GM19372 (cell line): ENCODE data around the gene JMJD7.
"Not testable (repeated sequence)": the region's sequence is repeated elsewhere in the genome, so short reads cannot be mapped to it uniquely, and the experiment has no call there.

Experiments
- ATAC-seq: cut with Tn5 transposase; IDR thresholded peaks from one replicate; pipeline ENCODE4 v1.9.1; 2021; ENCODE audit warnings: mild to moderate bottlenecking, low read depth, moderate library complexity; ENCODE audit not compliant: unreplicated experiment

The JMJD7 gene

DNA sequence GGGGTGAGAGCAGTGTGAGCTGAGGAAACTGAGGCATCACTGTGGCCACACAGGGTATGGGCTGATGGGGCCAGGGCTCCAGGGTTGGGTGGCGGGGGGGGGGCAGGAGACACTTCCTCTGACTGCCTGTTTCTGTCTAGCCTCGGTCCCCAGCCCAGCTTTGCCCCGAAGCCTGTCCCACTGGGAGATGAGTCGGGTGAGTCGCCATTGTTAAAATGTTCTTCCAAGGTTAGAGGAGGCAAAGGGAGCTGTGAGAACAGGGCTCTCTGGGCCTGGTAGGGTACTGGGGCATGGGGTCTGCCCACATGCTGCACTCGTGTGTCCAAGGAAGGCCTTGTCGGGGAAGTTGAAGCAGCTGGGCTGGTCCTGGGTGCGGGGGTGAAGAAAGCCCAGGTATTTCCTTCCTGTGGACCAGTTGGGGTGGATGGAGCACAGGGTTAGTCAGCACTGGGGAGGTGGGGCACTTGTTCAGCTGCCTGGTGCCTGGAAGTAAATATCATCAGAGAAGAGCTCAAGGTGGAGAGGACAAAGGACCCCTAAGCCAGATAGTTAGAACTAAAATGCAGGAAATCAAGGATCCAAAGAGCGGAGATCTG, 8.3 kb upstream of the JMJD7 start:
- ATAC-seq, result no peak

DNA sequence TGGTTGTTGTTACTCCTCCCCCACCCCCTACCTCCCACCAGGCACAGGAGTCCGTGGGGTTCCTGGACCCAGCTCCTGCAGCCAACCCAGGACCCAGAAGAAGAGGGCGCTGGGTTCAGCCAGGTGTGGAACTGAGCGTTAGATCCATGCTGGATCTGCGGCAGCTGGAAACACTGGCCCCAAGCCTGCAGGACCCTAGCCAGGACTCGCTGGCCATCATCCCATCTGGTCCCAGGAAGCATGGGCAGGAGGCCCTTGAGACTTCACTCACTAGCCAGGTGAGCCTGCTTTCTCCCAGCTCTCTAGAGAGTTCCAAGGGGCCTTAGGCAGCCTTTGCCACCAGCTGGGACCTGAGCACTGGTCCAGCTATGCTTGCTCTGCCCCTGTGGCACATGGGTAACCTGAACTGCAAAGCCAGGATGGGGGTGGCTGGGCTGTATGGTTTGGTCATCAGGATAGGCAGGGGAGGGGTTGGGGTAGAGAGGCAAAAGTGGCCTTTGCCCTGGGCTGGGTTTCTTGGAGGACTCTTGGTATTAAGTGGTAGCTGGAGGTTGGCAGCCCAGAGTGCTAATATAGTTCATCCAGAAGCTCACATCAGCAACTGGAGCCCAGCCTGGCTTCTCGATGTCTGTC, 7.0 kb upstream of the JMJD7 start:
- no peak for ATAC-seq

DNA sequence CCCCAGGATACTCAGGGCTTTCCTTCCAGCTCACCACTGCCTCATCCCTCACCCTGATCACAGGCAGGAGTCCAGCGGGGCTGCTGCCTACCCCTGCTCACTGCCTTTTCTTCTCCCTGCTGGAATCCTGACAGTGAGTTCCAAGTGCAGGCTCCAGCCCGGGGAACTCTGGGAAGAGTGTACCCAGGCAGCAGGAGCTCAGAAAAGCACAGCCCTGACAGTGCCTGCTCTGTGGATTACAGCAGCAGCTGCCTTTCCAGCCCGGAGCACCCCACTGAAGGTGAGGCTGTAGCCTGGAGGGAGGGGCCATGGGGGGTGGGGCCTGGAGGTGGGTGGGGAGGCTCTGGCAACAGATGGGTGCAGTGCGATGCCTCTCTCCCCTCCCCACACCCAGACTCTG, 6.1 kb upstream of the JMJD7 start:
- no peak for ATAC-seq

DNA sequence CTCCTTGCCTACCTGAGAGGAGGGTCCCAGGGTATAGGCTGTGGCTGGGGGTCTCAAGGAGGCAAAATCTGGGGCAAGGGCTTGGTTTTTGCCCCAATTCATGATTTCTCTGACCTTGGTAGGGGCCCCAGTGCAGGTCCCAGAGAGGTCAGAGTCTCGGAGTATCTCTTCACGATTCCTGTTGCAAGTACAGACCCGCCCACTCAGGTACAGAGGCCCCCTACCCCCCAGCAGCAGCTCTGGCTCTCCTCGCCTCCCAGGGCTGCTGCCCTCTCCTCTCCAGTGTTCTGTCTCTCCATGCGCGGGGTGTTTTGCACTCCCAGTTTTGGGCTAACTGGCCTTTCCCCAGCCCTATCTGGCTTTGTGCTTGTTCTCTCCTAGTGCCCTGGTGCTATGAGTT, 5.4 kb upstream of the JMJD7 start:
- ATAC-seq, result no peak

DNA sequence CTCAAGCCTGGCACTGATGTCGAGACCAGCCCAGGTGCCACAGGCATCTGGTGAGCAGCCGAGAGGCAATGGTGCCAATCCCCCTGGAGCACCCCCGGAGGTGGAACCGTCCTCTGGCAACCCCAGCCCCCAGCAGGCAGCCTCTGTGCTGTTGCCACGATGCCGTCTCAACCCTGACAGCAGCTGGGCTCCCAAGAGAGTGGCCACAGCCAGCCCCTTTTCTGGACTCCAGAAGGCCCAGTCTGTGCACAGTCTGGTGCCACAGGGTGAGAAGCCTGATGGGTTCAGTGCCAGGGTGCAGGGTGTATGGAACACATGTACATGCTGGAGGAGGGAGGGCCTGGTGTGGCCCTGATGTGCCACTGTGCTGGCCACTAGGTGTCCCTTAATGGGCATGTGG, 4.9 kb upstream of the JMJD7 start:
- no peak for ATAC-seq

DNA sequence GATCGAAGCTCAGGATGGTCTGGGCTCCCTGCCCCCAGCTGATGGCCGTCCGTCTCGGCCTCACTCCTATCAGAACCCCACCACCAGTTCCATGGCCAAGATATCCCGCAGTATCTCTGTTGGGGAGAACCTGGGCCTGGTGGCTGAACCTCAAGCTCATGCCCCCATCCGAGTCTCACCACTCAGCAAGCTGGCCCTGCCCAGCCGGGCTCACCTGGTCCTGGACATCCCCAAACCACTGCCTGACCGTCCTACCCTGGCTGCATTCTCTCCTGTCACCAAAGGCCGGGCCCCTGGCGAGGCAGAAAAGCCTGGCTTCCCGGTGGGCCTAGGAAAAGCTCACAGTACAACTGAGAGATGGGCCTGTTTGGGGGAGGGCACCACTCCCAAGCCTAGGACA, 4.4 kb upstream of the JMJD7 start:
- no peak for ATAC-seq

DNA sequence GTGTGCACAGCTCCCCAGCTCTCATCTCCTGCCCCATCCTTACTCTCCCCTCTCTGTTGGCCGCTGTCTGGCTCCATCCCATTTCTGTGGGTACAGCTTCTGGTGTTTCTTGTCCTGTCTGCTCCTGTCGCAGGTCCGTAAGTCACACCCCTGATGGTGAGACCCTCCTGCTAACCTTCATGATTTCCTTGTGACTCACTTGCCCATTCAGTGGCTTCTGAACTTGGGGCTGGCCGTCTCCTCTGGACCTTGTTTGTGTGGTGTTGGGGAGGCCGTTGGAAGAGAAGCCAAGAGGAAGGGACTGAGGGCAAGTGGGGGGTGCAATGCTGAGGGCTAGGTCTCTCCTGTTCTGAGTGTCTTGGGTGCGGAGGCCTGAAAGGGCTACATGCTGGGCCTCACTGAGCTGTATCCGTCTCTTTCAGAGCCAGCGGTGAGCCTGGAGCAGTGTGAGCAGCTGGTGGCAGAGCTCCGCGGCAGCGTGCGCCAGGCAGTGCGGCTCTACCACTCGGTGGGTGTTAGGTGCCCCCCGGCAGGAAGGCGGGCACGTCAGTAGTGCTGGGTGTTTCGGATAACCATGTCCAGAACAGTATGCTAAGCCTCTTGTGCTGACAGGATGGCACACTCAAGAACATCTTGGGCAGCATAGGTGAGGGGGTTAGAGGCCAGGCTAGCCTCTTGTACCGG, 3.7 kb upstream of the JMJD7 start:
- ATAC-seq, result no peak

DNA sequence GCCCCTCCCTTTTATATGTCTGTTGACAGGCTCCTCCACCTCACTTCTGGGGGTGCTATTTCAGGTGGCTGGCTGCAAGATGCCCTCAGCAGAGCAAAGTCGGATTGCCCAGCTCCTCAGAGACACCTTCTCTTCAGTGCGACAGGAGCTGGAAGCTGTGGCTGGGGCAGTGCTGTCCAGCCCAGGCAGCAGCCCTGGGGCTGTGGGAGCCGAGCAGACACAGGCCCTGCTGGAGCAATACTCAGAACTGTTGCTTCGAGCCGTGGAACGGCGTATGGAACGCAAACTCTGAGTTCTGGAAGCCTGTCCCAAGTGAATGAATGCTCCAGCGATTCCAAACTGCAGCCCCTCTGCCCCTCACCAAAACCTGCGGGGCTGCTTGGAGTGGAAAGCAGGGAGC, 2.7 kb upstream of the JMJD7 start:
- no peak for ATAC-seq

DNA sequence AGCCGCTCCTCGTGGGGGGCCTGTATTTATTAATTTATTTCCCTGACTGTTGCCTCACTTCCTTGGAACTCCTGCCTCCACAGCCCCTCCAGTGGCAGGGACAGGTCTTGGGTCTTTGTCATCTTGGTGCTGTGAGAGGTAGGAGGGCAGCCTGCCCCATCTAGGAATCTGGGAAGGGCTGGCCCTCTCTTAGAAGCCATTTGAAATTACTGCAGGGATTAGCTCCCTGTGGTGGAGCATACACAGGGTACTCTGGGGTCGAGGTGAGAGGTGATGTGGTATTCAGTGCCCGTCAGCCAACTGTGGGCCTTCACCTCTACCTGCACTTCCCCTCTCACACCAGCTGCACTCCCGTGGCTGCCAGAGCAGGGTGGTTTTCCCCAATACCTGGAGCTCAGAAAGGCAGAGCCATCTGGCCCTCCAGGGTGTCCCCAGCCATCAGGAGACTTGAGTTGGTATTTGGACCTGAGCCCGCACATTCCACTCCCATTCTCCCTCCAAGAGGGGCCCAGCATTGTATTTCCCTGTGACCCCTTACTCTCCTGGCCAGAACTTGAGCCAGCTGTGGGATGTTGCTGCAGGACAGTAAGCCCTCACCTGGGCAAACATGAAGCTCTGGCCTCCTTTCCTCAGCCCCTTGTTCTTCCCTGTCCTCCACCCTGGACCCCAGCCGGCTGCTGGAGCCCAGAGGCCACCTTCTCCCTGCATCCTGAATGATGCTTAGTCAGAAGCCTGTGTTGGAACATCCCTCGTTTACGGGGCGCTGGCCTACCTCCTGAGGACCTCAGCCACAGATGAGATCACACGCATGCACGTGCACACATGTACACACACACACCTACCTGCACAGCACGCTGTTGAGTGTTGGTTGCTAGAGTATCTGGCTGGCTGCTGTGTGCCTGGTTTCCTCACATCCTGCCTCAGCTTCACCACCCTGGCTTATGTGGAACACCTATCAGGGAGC, 2.0 kb upstream of the JMJD7 start:
- ATAC-seq, result no peak

DNA sequence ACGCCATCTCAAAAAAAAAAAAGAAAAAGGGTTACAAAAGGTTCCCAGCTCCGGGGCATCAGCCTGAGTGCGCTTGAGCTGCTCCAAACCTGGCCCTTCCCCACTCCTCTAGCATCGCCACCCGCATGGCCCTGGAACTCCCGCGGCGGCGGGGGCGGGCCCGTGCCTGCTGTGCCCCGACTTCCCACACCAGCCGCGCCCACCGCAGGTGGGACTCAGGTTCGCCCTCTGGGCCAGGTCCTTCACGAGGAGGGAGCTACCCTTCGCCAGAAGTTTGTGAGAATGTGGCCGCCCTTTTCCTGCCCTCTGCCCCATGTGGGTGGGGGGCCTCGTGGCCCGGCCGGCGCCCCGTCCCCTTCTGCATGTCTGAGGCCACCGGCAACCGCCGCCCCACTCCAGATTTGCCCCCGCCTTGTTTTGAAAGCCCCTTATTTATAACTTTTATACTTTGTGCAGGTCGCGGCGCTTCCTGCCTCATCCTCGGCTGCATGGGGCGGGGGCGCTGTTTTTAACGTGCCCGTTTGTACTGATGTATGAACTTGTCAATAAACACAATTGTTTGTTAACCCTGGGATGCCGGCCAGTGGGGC, 507 bp upstream of the JMJD7 start:
- no peak for ATAC-seq

DNA sequence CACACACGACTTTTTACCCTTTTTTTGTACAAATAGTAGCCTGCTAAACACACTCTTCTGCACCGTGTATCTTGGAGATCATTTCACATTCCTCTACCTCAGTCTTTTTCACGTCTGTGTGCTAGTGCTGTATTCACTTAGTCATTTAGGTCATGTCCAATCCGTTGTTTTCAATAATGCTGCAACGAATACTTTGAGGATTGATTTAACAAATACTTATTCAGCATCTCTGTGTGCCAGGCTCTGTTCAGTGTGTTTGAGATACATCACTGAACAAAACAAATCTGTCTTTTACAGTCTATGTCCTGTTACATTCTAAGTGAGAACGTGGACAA, 882 bp downstream of the JMJD7 start:
- ATAC-seq, result no peak

DNA sequence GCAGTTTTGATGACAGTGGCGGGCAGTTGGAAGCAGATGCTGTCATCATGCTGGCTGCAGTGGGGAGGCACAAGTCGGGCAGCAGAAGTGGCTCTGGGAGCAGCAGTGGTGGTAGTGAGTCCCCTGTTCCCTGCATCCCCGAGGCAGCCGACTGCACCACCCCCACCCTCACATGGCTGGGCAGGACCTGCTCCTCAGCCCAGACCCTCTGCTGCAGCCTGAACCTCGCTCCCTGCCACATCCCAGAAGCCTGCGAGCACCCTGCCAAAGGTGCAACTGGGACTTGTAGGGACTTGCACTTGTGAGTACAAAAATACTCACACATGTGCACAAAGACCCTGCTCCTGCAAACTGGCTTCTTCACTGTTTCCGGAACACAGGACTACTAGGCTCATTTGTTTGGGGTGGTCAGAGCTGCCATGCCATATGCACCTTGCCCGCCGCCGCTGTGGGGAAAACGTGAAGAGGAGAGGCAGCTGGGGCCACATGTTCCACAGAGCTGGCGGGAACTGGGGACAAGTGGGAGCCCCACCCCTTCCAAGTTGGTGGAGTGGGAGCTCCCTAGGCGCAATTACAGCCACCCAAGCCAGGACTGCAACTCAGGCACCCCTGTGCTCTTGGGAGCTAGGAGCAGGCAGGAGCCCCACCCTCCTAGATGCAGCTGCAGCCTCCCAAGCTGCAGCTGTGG, 2.2 kb downstream of the JMJD7 start:
- no peak for ATAC-seq

DNA sequence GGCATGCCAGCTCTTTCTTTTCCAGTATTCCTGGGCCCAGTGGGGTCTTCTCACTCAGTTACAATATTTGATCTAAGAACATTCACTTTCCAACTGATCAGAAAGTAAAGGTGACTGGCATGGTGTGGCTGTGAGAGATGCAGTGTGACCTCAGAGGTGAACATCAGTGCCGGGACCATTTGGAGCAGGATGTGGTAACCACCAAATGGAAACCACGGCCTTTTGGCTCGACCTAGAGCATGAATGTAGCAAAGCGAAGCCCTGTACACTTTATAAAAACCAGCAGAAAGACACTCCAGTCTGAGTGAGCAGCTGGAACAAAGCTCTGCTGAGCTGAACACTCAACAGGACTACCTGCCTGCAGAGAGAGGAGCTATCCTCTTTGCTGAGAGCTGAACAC, 3.4 kb downstream of the JMJD7 start:
- not testable (repeated sequence) for ATAC-seq

DNA sequence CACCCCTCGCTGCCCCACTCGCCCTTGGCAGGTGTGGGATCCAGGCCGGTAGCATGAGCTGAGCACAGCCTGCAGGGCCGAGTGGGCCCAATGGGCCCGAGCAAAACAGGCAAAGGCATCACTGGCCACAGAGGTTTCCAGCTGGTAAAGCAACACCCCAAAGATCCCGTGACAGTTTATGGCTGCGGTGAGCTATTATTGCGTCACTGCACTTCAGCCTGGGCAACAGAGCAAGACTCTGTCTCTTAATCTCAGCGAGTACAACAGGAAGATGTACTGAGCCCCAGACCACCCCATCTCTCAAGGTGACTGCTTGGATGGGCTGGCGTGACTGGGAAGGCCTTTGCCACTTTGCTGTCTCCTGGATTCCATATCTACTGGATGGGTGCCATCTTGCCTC, 4.3 kb downstream of the JMJD7 start:
- ATAC-seq, result no peak

DNA sequence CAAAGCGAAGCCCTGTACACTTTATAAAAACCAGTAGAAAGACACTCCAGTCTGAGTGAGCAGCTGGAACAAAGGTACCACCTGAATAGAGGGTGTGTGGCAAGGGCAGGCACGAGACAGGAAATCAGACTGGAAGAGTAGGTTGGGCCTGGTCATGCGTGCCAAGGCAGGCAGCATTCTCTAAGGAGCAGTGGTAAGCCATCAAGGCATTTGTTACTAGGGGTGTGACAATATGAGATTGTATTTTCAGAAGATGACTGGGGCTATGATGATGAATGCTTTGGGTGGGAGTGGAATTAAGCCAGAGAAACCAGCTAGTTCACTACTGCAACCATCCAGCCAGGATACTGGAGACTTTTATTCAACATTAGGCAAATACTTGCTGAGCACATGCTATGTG, 5.0 kb downstream of the JMJD7 start:
- ATAC-seq, result no peak

DNA sequence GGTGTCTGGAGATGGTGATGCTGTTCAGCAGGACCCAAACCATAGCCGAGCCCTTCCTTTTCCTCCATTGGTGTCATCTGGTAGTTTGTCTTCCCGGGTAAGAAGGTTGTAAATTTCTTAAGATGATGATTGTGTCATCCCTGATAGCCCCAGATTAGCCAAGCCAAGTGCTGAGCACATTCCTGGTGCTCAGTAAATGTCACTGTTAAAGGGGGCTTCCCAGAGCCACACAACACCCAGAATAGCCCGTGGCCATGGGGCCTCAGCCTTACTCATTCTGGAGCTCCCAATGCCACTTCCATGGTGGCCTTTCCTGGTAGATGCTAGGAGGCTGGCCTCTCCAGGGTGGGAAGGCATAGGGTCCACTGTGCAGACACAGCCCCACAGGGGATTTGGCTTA, 6.2 kb downstream of the JMJD7 start:
- no peak for ATAC-seq

DNA sequence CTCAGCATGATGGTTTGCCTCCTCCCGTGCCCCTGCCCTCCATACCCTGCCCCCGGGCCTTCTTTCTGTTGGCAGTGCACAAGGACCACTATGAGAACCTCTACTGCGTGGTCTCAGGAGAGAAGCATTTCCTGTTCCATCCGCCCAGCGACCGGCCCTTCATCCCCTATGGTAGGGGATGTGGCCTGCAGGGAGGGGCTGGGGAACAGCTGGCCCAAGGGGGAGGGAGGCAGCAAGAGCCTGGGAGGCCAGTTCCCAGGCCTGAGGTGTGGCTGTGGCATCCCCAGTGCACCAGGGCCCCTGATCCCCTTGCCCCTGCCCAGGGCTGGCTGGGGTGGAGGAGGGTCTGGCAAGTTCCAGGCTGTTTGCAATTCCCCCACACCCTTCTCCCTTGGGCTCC, 8.2 kb downstream of the JMJD7 start:
- ATAC-seq, result no peak

DNA sequence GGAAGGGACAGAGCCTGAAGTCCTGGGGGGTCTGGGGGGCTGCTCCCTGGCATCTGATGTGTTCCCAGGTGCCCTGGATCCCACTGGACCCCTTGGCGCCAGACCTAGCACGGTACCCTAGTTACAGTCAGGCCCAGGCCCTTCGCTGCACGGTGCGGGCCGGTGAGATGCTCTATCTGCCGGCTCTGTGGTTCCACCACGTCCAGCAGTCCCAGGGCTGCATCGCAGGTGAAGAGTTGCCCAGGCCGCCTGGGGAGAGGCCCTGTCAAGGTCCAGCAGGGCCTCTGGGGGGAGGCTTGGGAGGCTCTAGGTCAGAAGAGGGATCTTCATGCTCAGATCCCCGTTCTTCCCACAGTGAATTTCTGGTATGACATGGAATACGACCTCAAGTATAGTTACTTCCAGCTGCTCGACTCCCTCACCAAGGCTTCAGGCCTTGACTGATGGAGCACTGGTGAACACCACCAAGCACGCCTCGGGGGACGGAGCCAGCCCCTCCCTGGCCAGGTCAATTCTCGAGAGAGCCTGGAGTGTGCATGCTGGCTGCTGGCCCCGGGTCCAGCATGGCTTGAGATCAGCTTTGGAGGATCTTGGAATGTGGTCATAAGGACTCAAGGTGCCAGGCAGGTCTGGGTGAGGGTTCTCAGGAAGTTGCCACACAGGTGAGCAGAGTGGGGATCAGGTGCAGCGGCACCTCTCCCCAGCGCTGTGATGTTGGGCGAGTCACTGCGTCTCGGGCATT, 9.0 kb downstream of the JMJD7 start:
- ATAC-seq, result no peak

DNA sequence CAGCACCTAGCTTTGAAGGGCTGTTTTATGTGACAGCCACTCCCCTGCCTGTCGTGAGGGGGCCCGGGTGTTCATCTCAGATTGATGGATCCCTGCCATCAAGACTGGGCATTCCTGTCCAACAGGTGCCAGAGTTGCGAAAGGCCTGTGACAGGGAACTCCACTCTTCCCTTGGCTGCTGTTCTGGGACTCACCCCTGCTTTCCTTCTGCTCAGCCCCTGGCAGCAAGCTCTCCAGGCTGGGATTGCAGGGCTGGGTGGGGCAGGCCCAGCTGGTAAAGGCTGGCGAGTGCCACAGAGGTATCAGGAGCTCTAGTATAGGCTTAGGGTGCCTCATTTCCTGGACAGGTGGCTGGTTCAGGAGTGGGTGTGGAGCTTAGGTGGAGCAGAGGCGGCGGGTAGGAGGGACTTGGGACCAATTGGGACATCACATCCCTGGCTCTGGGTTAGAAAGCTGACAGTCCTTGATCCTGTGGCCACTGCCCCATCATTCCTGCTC, 10.6 kb downstream of the JMJD7 start, which contains the start of gene PLA2G4B:
PLA2G4B (plus strand) TSS at position 448 of the 498 bp plus-strand sequence. CDS start 67 bp downstream, outside the sequence.
- ATAC-seq, result no peak
